ENCODE measurements around the gene PALD1.

PALD1 gene

GRCh38 chr10:70585578-70586169 is 107.1 kb downstream of the PALD1 start:
- H3K4me3 ChIP-seq (replicated peaks; ENCODE audit: insufficient read depth, low read length), result no peak overlapping the region
- no peak for DNase-seq (ENCODE audit: low read depth in 1 of 2, low spot score in 1 of 2)
- TF ChIP-seq REST (IDR thresholded peaks at IDR 0.05; ENCODE audit: insufficient replicate concordance, low read depth) (no peak), POLR2AphosphoS5 (IDR thresholded peaks at IDR 0.05; ENCODE audit: low read depth) (no peak), CTCF (IDR thresholded peaks at IDR 0.05; ENCODE audit: insufficient read depth, low read length) (no peak), SPI1 (IDR thresholded peaks at IDR 0.05; ENCODE audit: borderline replicate concordance, low read depth) (no peak), GABPA (IDR thresholded peaks at IDR 0.05; ENCODE audit: low read depth) (no peak)
- H3K27ac ChIP-seq (replicated peaks), result no peak overlapping the region
- H3K27me3 ChIP-seq (ENCODE audit: insufficient read depth, poor library complexity, severe bottlenecking), result no peaks in the 10 kb centered on the region

- Histone ChIP-seq H3K4me3 (replicated peaks; ENCODE audit: insufficient read depth, low read length) (no peak overlapping the region), H3K27ac (replicated peaks) (no peak overlapping the region), H3K27me3 (ENCODE audit: insufficient read depth, poor library complexity, severe bottlenecking) (no peaks in the 10 kb centered on the region)
- DNase-seq (ENCODE audit: low read depth in 1 of 2, low spot score in 1 of 2), result no peak
- no peak for TF ChIP-seq GABPA (IDR thresholded peaks at IDR 0.05; ENCODE audit: low read depth)
These were observed 107.9 kb downstream of the PALD1 start for GRCh38 chr10:70586348-70586930.

GRCh38 chr10:70587045-70587658 is 108.6 kb downstream of the PALD1 start:
- Histone ChIP-seq H3K27ac (replicated peaks) (no peak overlapping the region), H3K4me3 (replicated peaks; ENCODE audit: insufficient read depth, low read length) (no peak overlapping the region), H3K27me3 (ENCODE audit: insufficient read depth, poor library complexity, severe bottlenecking) (no peaks in the 10 kb centered on the region)
- TF ChIP-seq SPI1 (IDR thresholded peaks at IDR 0.05; ENCODE audit: borderline replicate concordance, low read depth) (no peak), POLR2AphosphoS5 (IDR thresholded peaks at IDR 0.05; ENCODE audit: low read depth) (no peak), REST (IDR thresholded peaks at IDR 0.05; ENCODE audit: insufficient replicate concordance, low read depth) (no peak), GABPA (IDR thresholded peaks at IDR 0.05; ENCODE audit: low read depth) (no peak), CTCF (IDR thresholded peaks at IDR 0.05; ENCODE audit: insufficient read depth, low read length) (no peak)
- no peak for DNase-seq (ENCODE audit: low read depth in 1 of 2, low spot score in 1 of 2)

GRCh38 chr10:70588255-70588654 is 109.7 kb downstream of the PALD1 start:
- no peak overlapping the region for H3K27ac ChIP-seq (replicated peaks)
- no peaks in the 10 kb centered on the region for H3K27me3 ChIP-seq (ENCODE audit: insufficient read depth, poor library complexity, severe bottlenecking)
- no peak for DNase-seq (ENCODE audit: low read depth in 1 of 2, low spot score in 1 of 2)
- H3K4me3 ChIP-seq (replicated peaks; ENCODE audit: insufficient read depth, low read length), result no peak overlapping the region
- TF ChIP-seq CTCF (IDR thresholded peaks at IDR 0.05; ENCODE audit: insufficient read depth, low read length), result no peak
- no peak for TF ChIP-seq POLR2AphosphoS5 (IDR thresholded peaks at IDR 0.05; ENCODE audit: low read depth)
- no peak for TF ChIP-seq REST (IDR thresholded peaks at IDR 0.05; ENCODE audit: insufficient replicate concordance, low read depth)
- TF ChIP-seq SPI1 (IDR thresholded peaks at IDR 0.05; ENCODE audit: borderline replicate concordance, low read depth), result no peak
- TF ChIP-seq GABPA (IDR thresholded peaks at IDR 0.05; ENCODE audit: low read depth), result no peak

Data from HL-60 (cell line).